Peyer's patch (tissue), 4 donors: ENCODE data around the gene DNAL1. TPM values are rescaled to one million over a fixed set of nuclear protein-coding genes. Genes with fewer than 3 reads are reported as not detected.

ENCODE experiments used
- DNase-seq, 3 donors: peaks; one replicate each; pipeline ENCODE4 v3.0.0-alpha.2; 2017 to 2019
- H3K27ac ChIP-seq, 4 donors: fragments of 200-600 bp; sonication (generic); one replicate each; pipeline ENCODE4 v1.5.1; 2016 to 2019
- H3K27me3 ChIP-seq, 2 donors: fragments of 200-600 bp; sonication (generic); one replicate each; pipeline ENCODE4 v1.5.1; 2019
- H3K36me3 ChIP-seq, 3 donors: fragments of 200-600 bp; sonication (generic); one replicate each; pipeline ENCODE4 v1.5.1; 2016 to 2019
- H3K4me1 ChIP-seq, 4 donors: fragments of 200-600 bp; sonication (generic); one replicate each; pipeline ENCODE4 v1.5.1; 2016 to 2019
- H3K4me3 ChIP-seq, 4 donors: fragments of 200-600 bp; sonication (generic); 1 replicate in 3 of 4; 2 replicates in 1 of 4; pipeline ENCODE4 v1.5.1; 2016 to 2019; ENCODE audit warnings: mild to moderate bottlenecking in 1 of 4
- H3K9me3 ChIP-seq, 4 donors: fragments of 200-600 bp; sonication (generic); one replicate each; pipeline ENCODE4 v1.5.1; 2016 to 2019; ENCODE audit warnings: mild to moderate bottlenecking in 1 of 4
- CTCF ChIP-seq, 6 experiments: fragments of 450-650 bp in 4 of 6; fragments of 200-600 bp in 2 of 6; sonication (generic) in 1 of 6; IDR thresholded peaks; one replicate each; pipeline ENCODE4 v1.5.1; 2017 to 2019; ENCODE audit warnings: antibody characterized with exemption in 6 of 6, mild to moderate bottlenecking in 3 of 6, moderate library complexity in 1 of 6
- POLR2A ChIP-seq, 2 donors: fragments of 450-650 bp; IDR thresholded peaks; one replicate each; pipeline ENCODE4 v1.5.1; 2017; ENCODE audit warnings: antibody characterized with exemption in 2 of 2, mild to moderate bottlenecking in 2 of 2, moderate library complexity in 2 of 2
- small RNA-seq, 2 donors: library from RNA; depleted of rRNA; stranded (forward); fragments of <200 nt; gene quantifications; one replicate each; pipeline ENCODE3, GENCODE V24; 2016
- total RNA-seq, 4 donors: library from RNA; depleted of rRNA; stranded (reverse); fragments of >200 nt; gene quantifications; one replicate each; pipeline ENCODE4 v1.1.0, GENCODE V29; 2016

Gene DNAL1
- total RNA-seq, 4 donors from 2014 or later, result 1.7 to 7.6 (median 4.6) TPM

GRCh38 chr14:73750531-73750901 lies 105.7 kb downstream of the DNAL1 start:
- Histone ChIP-seq H3K4me1 (peaks cover 51 to 99% (median 79%) of the 10 kb centered on the region in 4 donors), H3K27me3 (no peaks in the 10 kb centered on the region), H3K36me3 (no peaks in the 10 kb centered on the region), H3K4me3 (no peak overlapping the region), H3K9me3 (no peaks in the 10 kb centered on the region), H3K27ac (peak overlapping the region; percentile 96 to 100 (median 98))
- no peak for TF ChIP-seq POLR2A (IDR thresholded peaks at IDR 0.05)
- TF ChIP-seq CTCF (IDR thresholded peaks at IDR 0.05), result no peak
- peak in 1 of 3 donors; percentile 12 for DNase-seq

- peaks cover 52 to 99% (median 79%) of the 10 kb centered on the region in 4 donors for H3K4me1 ChIP-seq
- H3K27me3 ChIP-seq, result no peaks in the 10 kb centered on the region
- TF ChIP-seq POLR2A (IDR thresholded peaks at IDR 0.05), result no peak
- no peak for TF ChIP-seq CTCF (IDR thresholded peaks at IDR 0.05)
- peak overlapping the region; percentile 96 to 100 (median 98) for H3K27ac ChIP-seq
- no peak overlapping the region for H3K4me3 ChIP-seq
- peak; percentile 44 to 69 (median 46) for DNase-seq
- H3K36me3 ChIP-seq, result no peaks in the 10 kb centered on the region
- no peaks in the 10 kb centered on the region for H3K9me3 ChIP-seq
These were observed 106.4 kb downstream of the DNAL1 start for GRCh38 chr14:73751157-73751691.

- TF ChIP-seq CTCF (IDR thresholded peaks at IDR 0.05) (peak in 4 of 6 experiments; percentile 10 to 46 (median 34)), POLR2A (IDR thresholded peaks at IDR 0.05) (no peak)
- Histone ChIP-seq H3K4me3 (no peak overlapping the region), H3K9me3 (no peaks in the 10 kb centered on the region), H3K4me1 (peaks cover 47 to 99% (median 79%) of the 10 kb centered on the region in 4 donors), H3K27me3 (no peaks in the 10 kb centered on the region), H3K36me3 (no peaks in the 10 kb centered on the region), H3K27ac (peak overlapping the region; percentile 96 to 100 (median 98))
- DNase-seq, result peak; percentile 55 to 78 (median 74)
These were observed 107.7 kb downstream of the DNAL1 start for GRCh38 chr14:73752297-73752992.

Small RNA genes lying within 50 kb of the gene (small RNA-seq; reads per million reads assigned to genes)
- 0 reads per million in 2 donors for gene RNU6-240P

Other genes with a start within 250 kb of the DNAL1 start
- 100 to 1,000 TPM; 105 to 125 (median 117) TPM for gene NUMB, start 186.4 kb upstream of the DNAL1 start, total RNA-seq
- 10 to 100 TPM; 11.4 to 14.7 (median 12.5) TPM for gene RIOX1, start 154.1 kb upstream of the DNAL1 start, total RNA-seq
- 10 to 100 TPM in 3 of 4 donors, 1 to 10 TPM in 1; 4.1 to 14.1 (median 11.4) TPM for gene ACOT1, start 107.8 kb upstream of the DNAL1 start, total RNA-seq
- 1 to 10 TPM in 2 of 4 donors, under 1 TPM in 1, not detected in 1; 0.88 to 2.2 (median 1.5) TPM for gene HEATR4, start 86.0 kb upstream of the DNAL1 start, total RNA-seq
- gene ACOT2, start 75.8 kb upstream of the DNAL1 start, total RNA-seq, result 10 to 100 TPM; 26.2 to 76.9 (median 37.8) TPM
- 1 to 10 TPM in 3 of 4 donors, not detected in 1; 4.3 to 4.8 (median 4.7) TPM for gene ACOT4, start 53.1 kb upstream of the DNAL1 start, total RNA-seq
- not detected for gene ACOT6, start 32.5 kb upstream of the DNAL1 start, total RNA-seq
- 10 to 100 TPM in 1 of 4 donors, 1 to 10 TPM in 3; 4.4 to 11.6 (median 7.0) TPM for gene PNMA1, start 69.4 kb downstream of the DNAL1 start, total RNA-seq
- 10 to 100 TPM; 11.1 to 19.0 (median 12.9) TPM for gene PTGR2, start 206.8 kb downstream of the DNAL1 start, total RNA-seq
- gene ZNF410, start 241.9 kb downstream of the DNAL1 start, total RNA-seq, result 10 to 100 TPM; 44.6 to 71.2 (median 61.0) TPM